ENCODE results near the gene ZSCAN21. TPM values are rescaled to one million over a fixed set of nuclear protein-coding genes. Genes with fewer than 3 reads are reported as not detected.

The ZSCAN21 gene
- total RNA-seq, 1 experiment from 2014 or later, result 24.3 TPM

DNA sequence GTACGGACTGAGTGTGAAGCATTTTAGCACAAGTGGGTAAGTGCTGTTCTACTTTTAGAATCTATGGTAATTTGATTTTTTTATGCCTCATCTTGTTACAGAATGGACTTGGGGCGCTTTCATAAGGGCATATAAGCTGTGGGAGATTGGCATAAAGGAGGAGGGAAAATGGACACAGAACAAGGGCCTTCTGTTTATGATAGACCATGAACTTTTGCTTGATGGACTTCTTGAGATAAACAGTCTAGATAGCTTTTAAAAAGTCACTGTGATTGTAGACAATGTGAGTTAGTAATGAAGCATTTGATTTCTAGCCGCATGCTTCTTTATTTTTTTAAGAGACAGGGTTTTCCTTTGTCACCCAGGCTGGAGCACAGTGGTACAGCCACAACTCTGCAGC, 2.0 kb downstream of the ZSCAN21 start:
- no peak overlapping the region for H3K4me2 ChIP-seq (ENCODE audit: insufficient read depth, insufficient read length, low read length)
- H3K18ac ChIP-seq (ENCODE audit: insufficient read length, low read depth, low read length), result no peak overlapping the region
- peaks cover 10 to 12% of the 10 kb centered on the region in 2 experiments for H3K4me1 Mint-ChIP-seq
- no peak overlapping the region for H4K91ac ChIP-seq (ENCODE audit: insufficient read length, low read depth, low read length)
- H3K9ac ChIP-seq (ENCODE audit: extremely low read depth, insufficient read length, low read length), result no peak overlapping the region
- H2AFZ ChIP-seq (ENCODE audit: low read length), result no peak overlapping the region
- WGBS (ENCODE audit: extremely low coverage, insufficient read length, low lambda C conversion rate), result no CpG with 5 or more reads among the region's 3 CpGs
- no peaks in the 10 kb centered on the region for H3K27me3 ChIP-seq (ENCODE audit: insufficient read depth, low read length)
- H2BK20ac ChIP-seq (ENCODE audit: low read depth, low read length, poor library complexity, severe bottlenecking), result no peak overlapping the region
- H3K4ac ChIP-seq (ENCODE audit: low read depth, low read length), result no peak overlapping the region
- no peak overlapping the region for H2BK12ac ChIP-seq (ENCODE audit: insufficient read length, low read depth, low read length)
- H3K4me3 Mint-ChIP-seq, result peak overlapping the region; percentile 49 to 67
- H3K4me1 ChIP-seq (ENCODE audit: insufficient read depth, low read length), result no peaks in the 10 kb centered on the region
- TF ChIP-seq, protein P1, sequence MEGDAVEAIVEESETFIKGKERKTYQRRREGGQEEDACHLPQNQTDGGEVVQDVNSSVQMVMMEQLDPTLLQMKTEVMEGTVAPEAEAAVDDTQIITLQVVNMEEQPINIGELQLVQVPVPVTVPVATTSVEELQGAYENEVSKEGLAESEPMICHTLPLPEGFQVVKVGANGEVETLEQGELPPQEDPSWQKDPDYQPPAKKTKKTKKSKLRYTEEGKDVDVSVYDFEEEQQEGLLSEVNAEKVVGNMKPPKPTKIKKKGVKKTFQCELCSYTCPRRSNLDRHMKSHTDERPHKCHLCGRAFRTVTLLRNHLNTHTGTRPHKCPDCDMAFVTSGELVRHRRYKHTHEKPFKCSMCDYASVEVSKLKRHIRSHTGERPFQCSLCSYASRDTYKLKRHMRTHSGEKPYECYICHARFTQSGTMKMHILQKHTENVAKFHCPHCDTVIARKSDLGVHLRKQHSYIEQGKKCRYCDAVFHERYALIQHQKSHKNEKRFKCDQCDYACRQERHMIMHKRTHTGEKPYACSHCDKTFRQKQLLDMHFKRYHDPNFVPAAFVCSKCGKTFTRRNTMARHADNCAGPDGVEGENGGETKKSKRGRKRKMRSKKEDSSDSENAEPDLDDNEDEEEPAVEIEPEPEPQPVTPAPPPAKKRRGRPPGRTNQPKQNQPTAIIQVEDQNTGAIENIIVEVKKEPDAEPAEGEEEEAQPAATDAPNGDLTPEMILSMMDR (conservative IDR thresholded peaks at IDR 0.05), result no peak
- no peak overlapping the region for H3K27ac ChIP-seq (ENCODE audit: insufficient read length, low read depth, low read length)
- H2BK120ac ChIP-seq (ENCODE audit: low read depth, low read length, poor library complexity, severe bottlenecking), result no peak overlapping the region
- no peak overlapping the region; a peak in 2 of 7 replicates for H3K27ac Mint-ChIP-seq
- H3K79me2 ChIP-seq (ENCODE audit: insufficient read depth, low read length), result no peaks in the 10 kb centered on the region; the same call in 1 of the 2 replicates
- H3K14ac ChIP-seq (ENCODE audit: insufficient read depth, low read length), result no peak overlapping the region
- peaks cover 9 to 21% (median 20%) of the 10 kb centered on the region in 3 experiments for H3K36me3 Mint-ChIP-seq (ENCODE audit: insufficient read depth in 1 of 3, low read depth in 3 of 3)
- H4K5ac ChIP-seq (ENCODE audit: insufficient read length, low read depth, low read length), result no peak overlapping the region
- no peaks in the 10 kb centered on the region for H4K20me1 ChIP-seq (ENCODE audit: control insufficient read depth, insufficient read depth, insufficient read length)
- peaks cover 6% of the 10 kb centered on the region for H3K79me1 ChIP-seq (ENCODE audit: insufficient read depth, low read depth, low read length, poor library complexity, severe bottlenecking)
- no peak overlapping the region for H2BK5ac ChIP-seq (ENCODE audit: insufficient read length, low read length)
- peaks cover 2% of the 10 kb centered on the region for H3K23me2 ChIP-seq (ENCODE audit: insufficient read length, low read depth, low read length, poor library complexity, severe bottlenecking)
- no peak for DNase-seq
- H2BK15ac ChIP-seq (ENCODE audit: low read depth, low read length), result no peak overlapping the region
- H2AK5ac ChIP-seq (ENCODE audit: insufficient read length, low read length), result no peak overlapping the region
- no peak overlapping the region for H4K8ac ChIP-seq (replicated peaks; ENCODE audit: insufficient read length, low read depth, low read length)
- H3K9me3 ChIP-seq (ENCODE audit: control insufficient read depth, low read depth, low read length), result no peaks in the 10 kb centered on the region
- no peak overlapping the region for H3T11ph ChIP-seq (ENCODE audit: low read length)
- H3K9me3 Mint-ChIP-seq, result peaks cover 0 to 2% of the 10 kb centered on the region in 2 experiments; a peak in 1 of 5 replicates
- H3K27me3 Mint-ChIP-seq (ENCODE audit: low read depth), result no peaks in the 10 kb centered on the region; the same call in 1 of the 2 replicates
- no peak overlapping the region for H3K23ac ChIP-seq (ENCODE audit: insufficient read length, low read depth, low read length)
- no peak overlapping the region for H3K56ac ChIP-seq (ENCODE audit: insufficient read length, low read depth, low read length)
